Non-pigmented ciliary epithelial cell (primary cell): Measurements from ENCODE around the gene GOSR1.
"Not testable (repeated sequence)": the region's sequence is repeated elsewhere in the genome, so short reads cannot be mapped to it uniquely, and the experiment has no call there.

Experiments
- DNase-seq: peaks from one replicate; pipeline ENCODE4 v3.0.0-alpha.2; 2010; ENCODE audit warnings: low read depth

The GOSR1 gene

DNA sequence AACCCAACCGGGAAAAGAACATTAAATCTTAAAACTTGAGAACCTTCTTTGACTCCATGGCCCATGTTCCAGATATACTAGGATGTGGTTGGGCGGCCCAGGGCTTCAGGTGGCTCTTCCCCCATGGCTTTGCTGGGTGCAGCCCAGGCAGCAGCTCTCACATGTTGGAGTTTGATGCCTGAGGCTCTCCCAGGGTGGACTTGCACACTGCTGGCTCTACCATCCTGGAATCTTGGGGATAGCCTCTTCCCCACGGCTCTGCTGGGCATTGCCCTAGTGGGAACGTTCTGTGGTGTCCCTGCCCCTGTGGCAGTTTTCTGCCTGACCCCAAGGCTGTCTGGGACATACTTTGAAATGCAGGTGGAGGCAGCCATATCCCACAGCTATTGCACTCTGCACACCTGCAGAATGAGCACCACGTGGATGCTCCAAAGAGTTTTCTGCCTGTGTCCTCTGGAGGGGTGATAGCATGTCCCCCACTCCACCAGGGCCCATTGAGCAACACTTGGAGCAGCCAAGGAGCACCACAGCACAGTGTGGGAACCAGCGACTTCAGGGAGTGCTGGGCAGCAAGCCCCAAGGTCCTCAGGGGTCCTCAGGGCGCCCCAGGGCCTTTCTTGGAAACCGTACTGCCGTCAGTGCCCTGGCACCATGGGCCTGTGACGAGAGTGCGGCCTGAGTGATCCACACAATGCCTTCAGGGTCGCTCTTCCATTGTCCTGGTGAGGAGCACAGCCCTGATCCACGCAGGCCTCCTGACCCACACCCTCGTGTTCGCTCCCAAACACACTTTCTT lies 70.8 kb downstream of the GOSR1 start:
- DNase-seq = no peak

GRCh38 chr17:30549181-30549580 lies 72.0 kb downstream of the GOSR1 start:
- DNase-seq = not testable (repeated sequence)

GRCh38 chr17:30549864-30550511 lies 72.8 kb downstream of the GOSR1 start:
- DNase-seq = no peak

GRCh38 chr17:30550512-30551273 lies 73.5 kb downstream of the GOSR1 start:
- DNase-seq = no peak

DNA sequence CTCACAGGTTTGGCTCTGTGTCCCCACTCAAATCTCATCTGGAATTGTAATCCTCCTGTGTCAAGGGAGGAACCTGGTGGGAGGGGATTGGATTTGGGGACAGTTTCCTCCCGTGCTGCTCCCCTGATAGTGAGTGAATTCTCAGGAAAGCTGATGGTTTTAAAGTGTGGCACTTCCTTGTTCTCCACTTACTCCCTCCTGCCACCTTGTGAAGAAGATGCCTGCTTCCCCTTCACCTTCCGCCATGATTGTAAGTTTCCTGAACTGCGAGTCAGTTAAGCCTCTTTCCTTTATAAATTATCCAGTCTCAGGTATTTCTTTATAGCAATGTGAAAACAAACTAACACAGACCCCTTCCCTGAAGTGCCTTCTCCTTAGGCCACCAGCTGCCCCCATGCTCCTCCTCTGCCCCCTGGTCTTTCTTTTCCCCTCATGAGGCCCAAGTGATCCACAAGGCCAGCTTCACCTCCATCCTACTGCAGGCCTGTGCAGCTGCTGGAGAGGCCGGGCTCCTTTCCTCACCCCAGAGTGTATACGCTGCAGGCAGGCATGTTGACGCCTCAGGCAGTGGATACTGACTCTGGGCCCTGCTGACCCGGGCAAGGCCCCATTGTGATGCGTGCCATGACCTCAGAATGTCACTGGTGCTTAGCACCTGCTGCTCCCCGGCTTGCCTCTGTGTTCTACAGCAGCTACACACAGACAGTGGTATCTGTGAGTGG lies 74.2 kb downstream of the GOSR1 start:
- not testable (repeated sequence) for DNase-seq

DNA sequence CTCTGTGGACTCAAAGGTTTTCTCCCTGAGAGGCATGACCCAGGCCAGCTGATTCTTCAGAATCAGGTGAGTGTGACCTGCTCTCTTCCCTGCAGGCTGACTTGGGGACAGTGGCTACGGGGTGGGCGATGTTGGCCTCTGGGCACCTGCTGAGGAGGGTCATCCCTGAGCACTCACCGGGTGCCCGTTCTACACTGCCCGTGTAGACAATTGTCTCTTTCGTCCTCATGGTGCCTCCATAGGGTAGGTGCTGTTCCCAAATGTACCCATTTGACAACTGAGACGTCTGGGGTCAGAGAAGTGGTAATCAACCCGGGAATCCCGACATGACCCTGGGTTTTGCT lies 74.8 kb downstream of the GOSR1 start:
- no peak for DNase-seq

- DNase-seq = no peak
These were observed 75.9 kb downstream of the GOSR1 start for GRCh38 chr17:30552994-30553566.

- DNase-seq = not testable (repeated sequence)
These were observed 76.7 kb downstream of the GOSR1 start for GRCh38 chr17:30553823-30554440.

- no peak for DNase-seq
These were observed 77.9 kb downstream of the GOSR1 start for GRCh38 chr17:30554839-30555751.

GRCh38 chr17:30555942-30556341 lies 78.7 kb downstream of the GOSR1 start:
- DNase-seq = no peak

- DNase-seq = no peak
These were observed 79.4 kb downstream of the GOSR1 start for GRCh38 chr17:30556374-30557332.

DNA sequence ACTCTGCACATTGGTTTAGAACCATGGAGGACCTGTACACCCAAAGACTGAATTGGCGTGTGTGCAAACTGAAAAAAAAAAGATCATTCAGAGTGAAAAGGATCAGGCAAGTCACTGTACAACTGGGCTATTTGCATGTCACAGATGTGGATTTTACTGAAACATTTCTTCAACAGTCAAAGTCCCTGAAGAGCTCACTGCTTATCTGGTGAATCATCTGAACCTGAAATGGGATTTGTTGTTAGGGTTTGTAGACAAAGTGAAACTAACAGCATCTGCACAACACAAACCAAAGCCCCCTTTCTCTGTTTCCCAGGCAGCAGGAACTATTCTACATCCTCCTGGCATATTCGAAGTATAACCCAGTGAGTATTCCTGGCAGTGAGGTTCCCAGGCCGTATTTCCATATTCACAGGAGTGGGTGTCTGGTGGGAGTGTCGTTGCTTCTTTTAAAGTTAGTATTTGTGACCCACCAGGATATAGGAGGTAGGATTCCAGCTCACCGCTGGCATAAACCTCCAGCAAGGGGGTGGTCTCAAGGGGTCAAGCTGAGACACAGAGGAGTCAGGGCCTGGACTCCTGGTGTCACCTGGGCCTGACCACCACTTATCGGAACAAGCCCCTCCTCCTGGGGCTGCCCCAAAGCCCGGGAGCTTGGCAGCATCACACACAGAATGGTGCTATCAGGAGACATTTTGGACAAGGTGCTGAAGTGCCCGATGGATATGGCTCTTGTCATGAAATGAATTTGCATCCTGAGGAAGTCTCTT lies 80.9 kb downstream of the GOSR1 start:
- no peak for DNase-seq

DNA sequence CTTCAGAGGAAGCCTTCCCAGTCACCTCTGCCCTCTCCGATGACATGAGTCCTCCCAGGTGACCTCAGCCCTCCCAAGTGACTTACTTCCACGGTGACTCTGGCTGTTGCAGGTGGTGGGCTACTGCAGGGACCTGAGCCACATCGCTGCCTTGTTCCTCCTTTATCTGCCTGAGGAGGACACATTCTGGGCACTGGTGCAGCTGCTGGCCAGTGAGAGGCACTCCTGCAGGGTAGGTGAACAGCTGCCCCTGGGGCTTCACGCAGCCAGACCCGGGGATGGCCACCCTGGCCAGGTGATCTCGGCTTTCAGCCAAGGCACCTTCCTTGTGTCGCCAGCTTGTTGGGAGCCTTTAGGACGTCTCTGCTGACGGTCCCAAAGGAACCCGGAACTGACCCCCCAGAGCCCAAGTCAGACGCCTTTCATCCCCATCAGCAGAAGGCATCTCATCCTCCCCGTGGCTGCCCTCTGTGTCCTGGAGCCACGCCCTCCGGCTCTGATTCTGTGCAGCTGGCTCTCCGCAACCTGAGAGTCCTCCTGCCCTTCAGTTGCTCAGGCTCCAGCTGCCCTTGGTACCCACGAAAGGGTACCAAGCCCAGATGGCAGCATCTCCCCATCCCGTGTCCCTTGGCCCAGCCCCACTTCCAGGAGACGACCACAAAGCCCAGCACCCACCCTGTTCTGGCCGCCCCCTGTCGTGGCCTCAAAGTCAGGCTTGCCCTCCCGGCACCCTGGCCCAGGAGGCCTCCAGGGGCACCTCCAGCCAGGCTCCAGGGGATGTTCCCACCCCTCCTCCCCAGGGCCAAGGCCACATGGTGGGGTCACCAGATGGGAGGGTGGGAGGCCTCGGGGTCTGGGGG lies 81.7 kb downstream of the GOSR1 start:
- DNase-seq = no peak

- no peak for DNase-seq
These were observed 82.4 kb downstream of the GOSR1 start for GRCh38 chr17:30559656-30560055.

GRCh38 chr17:30560117-30561026 lies 83.2 kb downstream of the GOSR1 start:
- DNase-seq = not testable (repeated sequence)

DNA sequence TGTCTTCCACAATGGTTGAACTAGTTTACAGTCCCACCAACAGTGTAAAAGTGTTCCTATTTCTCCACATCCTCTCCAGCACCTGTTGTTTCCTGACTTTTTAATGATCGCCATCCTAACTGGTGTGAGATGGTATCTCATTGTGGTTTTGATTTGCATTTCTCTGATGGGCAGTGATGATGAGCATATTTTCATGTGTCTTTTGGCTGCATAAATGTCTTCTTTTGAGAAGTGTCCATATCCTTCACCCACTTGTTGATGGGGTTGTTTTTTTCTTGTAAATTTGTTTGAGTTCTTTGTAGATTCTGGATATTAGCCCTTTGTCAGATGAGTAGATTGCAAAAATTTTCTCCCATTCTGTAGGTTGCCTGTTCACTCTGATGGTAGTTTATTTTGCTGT lies 84.6 kb downstream of the GOSR1 start:
- not testable (repeated sequence) for DNase-seq
